Thoracic aorta (tissue), 2 donors: ENCODE data around the gene KRTAP5-7. TPM values are rescaled to one million over a fixed set of nuclear protein-coding genes. Genes with fewer than 3 reads are reported as not detected.

Source experiments
- ATAC-seq: fragments of 150-250 bp; one replicate; pipeline ENCODE4 v1.8.0; 2017; ENCODE audit warnings: low read depth; ENCODE audit not compliant: insufficient number of reproducible peaks, low FRiP score
- DNase-seq: peaks from one replicate; pipeline ENCODE4 v3.0.0-alpha.2; 2020; ENCODE audit warnings: low spot score
- H3K27ac ChIP-seq, 2 donors: fragments of 200-600 bp; sonication (generic); 1 replicate in 1 of 2; 2 replicates in 1 of 2; pipeline ENCODE4 v1.5.1; 2016; ENCODE audit warnings: mild to moderate bottlenecking in 2 of 2, moderate library complexity in 2 of 2
- H3K27me3 ChIP-seq: fragments of 200-600 bp; sonication (generic); replicated peaks from 2 replicates; pipeline ENCODE4 v1.6.0; 2016; ENCODE audit warnings: mild to moderate bottlenecking; ENCODE audit not compliant: insufficient read depth
- H3K36me3 ChIP-seq: fragments of 200-600 bp; sonication (generic); one replicate; pipeline ENCODE4 v1.5.1; 2016
- H3K4me1 ChIP-seq, 2 donors: fragments of 200-600 bp; sonication (generic); 1 replicate in 1 of 2; 2 replicates in 1 of 2; pipeline versions ENCODE4 v1.5.1 to v1.6.0; 2016; ENCODE audit warnings: low read depth in 2 of 2, mild to moderate bottlenecking in 1 of 2; ENCODE audit not compliant: control insufficient read depth in 1 of 2
- H3K4me3 ChIP-seq: fragments of 200-600 bp; sonication (generic); 2 replicates; pipeline ENCODE4 v1.5.1; 2016; ENCODE audit warnings: mild to moderate bottlenecking
- H3K9me3 ChIP-seq: fragments of 200-600 bp; sonication (generic); 2 replicates; pipeline ENCODE4 v1.5.1; 2016
- CTCF ChIP-seq: fragments of 200-600 bp; sonication (generic); IDR thresholded peaks from one replicate; pipeline ENCODE4 v1.5.1; 2019; ENCODE audit warnings: antibody characterized with exemption
- total RNA-seq, 2 donors: library from RNA; depleted of rRNA; stranded (reverse); fragments of >200 nt; gene quantifications; one replicate each; pipeline versions ENCODE4 v1.1.0 to v1.2.3, GENCODE V29; 2016

KRTAP5-7 gene
- total RNA-seq, 2 donors from 2014 or later, result not detected

GRCh38 chr11:71502871-71503435 is 24.1 kb upstream of the KRTAP5-7 start:
- no peak overlapping the region for H3K4me3 ChIP-seq
- H3K27me3 ChIP-seq, result no peaks in the 10 kb centered on the region
- peaks cover 3% of the 10 kb centered on the region for H3K9me3 ChIP-seq
- DNase-seq (no peak), ATAC-seq (no peak)
- H3K27ac ChIP-seq, result no peak overlapping the region
- TF ChIP-seq CTCF, result no peak
- no peaks in the 10 kb centered on the region for H3K4me1 ChIP-seq
- peaks cover 63% of the 10 kb centered on the region for H3K36me3 ChIP-seq

GRCh38 chr11:71504531-71504930 is 22.5 kb upstream of the KRTAP5-7 start:
- TF ChIP-seq CTCF, result no peak
- Histone ChIP-seq H3K4me1 (no peaks in the 10 kb centered on the region), H3K4me3 (no peak overlapping the region), H3K27me3 (no peaks in the 10 kb centered on the region), H3K9me3 (peaks cover 8% of the 10 kb centered on the region), H3K36me3 (peaks cover 51% of the 10 kb centered on the region), H3K27ac (no peak overlapping the region)
- ATAC-seq (no peak), DNase-seq (no peak)

- H3K36me3 ChIP-seq, result peaks cover 46% of the 10 kb centered on the region
- H3K4me3 ChIP-seq, result no peak overlapping the region
- ATAC-seq (no peak), DNase-seq (no peak)
- H3K27ac ChIP-seq, result no peak overlapping the region
- H3K4me1 ChIP-seq, result no peaks in the 10 kb centered on the region
- TF ChIP-seq CTCF, result no peak
- H3K27me3 ChIP-seq, result no peaks in the 10 kb centered on the region
- peaks cover 11% of the 10 kb centered on the region for H3K9me3 ChIP-seq
These were observed 22.1 kb upstream of the KRTAP5-7 start for GRCh38 chr11:71505001-71505400.

GRCh38 chr11:71505781-71506180 is 21.3 kb upstream of the KRTAP5-7 start:
- no peak for ATAC-seq
- peaks cover 39% of the 10 kb centered on the region for H3K36me3 ChIP-seq
- peaks cover 16% of the 10 kb centered on the region for H3K9me3 ChIP-seq
- H3K27me3 ChIP-seq, result no peaks in the 10 kb centered on the region
- no peak overlapping the region for H3K4me3 ChIP-seq
- H3K4me1 ChIP-seq, result no peaks in the 10 kb centered on the region
- TF ChIP-seq CTCF, result no peak
- H3K27ac ChIP-seq, result no peak overlapping the region
- no peak for DNase-seq

- no peak overlapping the region for H3K4me3 ChIP-seq
- TF ChIP-seq CTCF, result no peak
- H3K27me3 ChIP-seq, result no peaks in the 10 kb centered on the region
- no peak overlapping the region for H3K27ac ChIP-seq
- H3K36me3 ChIP-seq, result peaks cover 25% of the 10 kb centered on the region
- peaks cover 20% of the 10 kb centered on the region for H3K9me3 ChIP-seq
- H3K4me1 ChIP-seq, result no peaks in the 10 kb centered on the region
- ATAC-seq, result no peak
- no peak for DNase-seq
These were observed 20.0 kb upstream of the KRTAP5-7 start for GRCh38 chr11:71507102-71507501.
